Liver (tissue), 9 donors: ENCODE results near the gene FAM131B. TPM values are rescaled to one million over a fixed set of nuclear protein-coding genes. Genes with fewer than 3 reads are reported as not detected.
"Not testable (repeated sequence)": the region's sequence is repeated elsewhere in the genome, so short reads cannot be mapped to it uniquely, and the experiment has no call there.

Experiments used
- DNase-seq: peaks from one replicate; pipeline ENCODE4 v3.0.0-alpha.2; 2017; ENCODE audit warnings: low spot score
- H3K27ac ChIP-seq, 2 donors: one replicate each; pipeline ENCODE4 v1.7.0; 2013; ENCODE audit warnings: inconsistent platforms in 2 of 2, low read length in 2 of 2, control low read depth in 1 of 2, low read depth in 1 of 2, mild to moderate bottlenecking in 1 of 2
- H3K27me3 ChIP-seq, 4 donors: one replicate each; pipeline versions ENCODE4 v1.6.1 to v1.7.0; 2013; ENCODE audit warnings: low read length in 3 of 4, inconsistent platforms in 1 of 4, mild to moderate bottlenecking in 1 of 4, moderate library complexity in 1 of 4; ENCODE audit not compliant: control insufficient read depth in 4 of 4, insufficient read depth in 4 of 4
- H3K36me3 ChIP-seq, 4 donors: one replicate each; pipeline versions ENCODE4 v1.6.1 to v1.7.0; 2013; ENCODE audit warnings: low read length in 3 of 4, mild to moderate bottlenecking in 3 of 4, low read depth in 1 of 4, moderate library complexity in 1 of 4; ENCODE audit not compliant: control insufficient read depth in 4 of 4, insufficient read depth in 3 of 4
- H3K4me1 ChIP-seq, 4 donors: one replicate each; pipeline versions ENCODE4 v1.6.1 to v1.7.0; 2013; ENCODE audit warnings: low read length in 3 of 4, mild to moderate bottlenecking in 3 of 4, moderate library complexity in 1 of 4; ENCODE audit not compliant: control insufficient read depth in 4 of 4, insufficient read depth in 4 of 4
- H3K4me3 ChIP-seq, 3 donors: one replicate each; pipeline versions ENCODE4 v1.6.1 to v1.7.0; 2013; ENCODE audit warnings: low read length in 3 of 3, control low read depth in 1 of 3, low read depth in 1 of 3, mild to moderate bottlenecking in 1 of 3
- H3K9ac ChIP-seq, 2 donors: one replicate each; pipeline ENCODE4 v1.7.0; 2013; ENCODE audit warnings: low read length in 2 of 2, mild to moderate bottlenecking in 2 of 2, moderate library complexity in 2 of 2, control low read depth in 1 of 2, low read depth in 1 of 2
- H3K9me3 ChIP-seq, 4 donors: one replicate each; pipeline versions ENCODE4 v1.6.1 to v1.7.0; 2013; ENCODE audit warnings: low read length in 3 of 4; ENCODE audit not compliant: control insufficient read depth in 4 of 4
- EGR1 ChIP-seq, 2 donors: IDR thresholded peaks; 2 replicates each; pipeline ENCODE4 v1.6.1; 2016 to 2018; ENCODE audit warnings: antibody characterized with exemption in 2 of 2, low read depth in 2 of 2
- FOXA1 ChIP-seq: IDR thresholded peaks from 2 replicates; pipeline ENCODE4 v1.6.1; 2016; ENCODE audit warnings: antibody characterized with exemption
- FOXA2 ChIP-seq: IDR thresholded peaks from 2 replicates; pipeline ENCODE4 v1.6.1; 2016; ENCODE audit warnings: antibody characterized with exemption
- GABPA ChIP-seq, 2 donors: IDR thresholded peaks in 1 of 2; conservative IDR thresholded peaks in 1 of 2; 2 replicates each; pipeline ENCODE4 v1.6.1; 2016; ENCODE audit warnings: antibody characterized with exemption in 2 of 2, mild to moderate bottlenecking in 1 of 2, moderate library complexity in 1 of 2
- HNF4A ChIP-seq, 2 donors: conservative IDR thresholded peaks; 2 replicates each; pipeline ENCODE4 v1.6.1; 2016; ENCODE audit warnings: antibody characterized with exemption in 2 of 2, mild to moderate bottlenecking in 2 of 2
- HNF4G ChIP-seq: IDR thresholded peaks from 2 replicates; pipeline ENCODE4 v1.6.1; 2016; ENCODE audit warnings: antibody characterized with exemption
- JUND ChIP-seq, 2 donors: IDR thresholded peaks; 2 replicates each; pipeline ENCODE4 v1.6.1; 2016; ENCODE audit warnings: antibody characterized with exemption in 2 of 2
- NR2F2 ChIP-seq: IDR thresholded peaks from 2 replicates; pipeline ENCODE4 v1.6.1; 2016; ENCODE audit warnings: antibody characterized with exemption
- RAD21 ChIP-seq, 2 donors: IDR thresholded peaks; 2 replicates each; pipeline ENCODE4 v1.6.1; 2016; ENCODE audit warnings: antibody characterized with exemption in 2 of 2, mild to moderate bottlenecking in 2 of 2
- RXRA ChIP-seq, 2 donors: IDR thresholded peaks; 2 replicates each; pipeline ENCODE4 v1.6.1; 2017 to 2018; ENCODE audit warnings: antibody characterized with exemption in 2 of 2, mild to moderate bottlenecking in 1 of 2
- SP1 ChIP-seq: IDR thresholded peaks from 2 replicates; pipeline ENCODE4 v1.6.1; 2018; ENCODE audit warnings: antibody characterized with exemption, mild to moderate bottlenecking
- TAF1 ChIP-seq: conservative IDR thresholded peaks from 2 replicates; pipeline ENCODE4 v1.6.1; 2016; ENCODE audit warnings: antibody characterized with exemption, mild to moderate bottlenecking
- YY1 ChIP-seq: IDR thresholded peaks from 2 replicates; pipeline ENCODE4 v1.6.1; 2016; ENCODE audit warnings: antibody characterized with exemption, mild to moderate bottlenecking
- WGBS: extraction: QIAGEN DNeasy Blood & Tissue Kit; methylation state at CpG from one replicate; pipeline ENCODE4 v1.1.7; 2013; 5-methylcytosine and 5-hydroxymethylcytosine counted together
- polyA plus RNA-seq, 2 donors: library from polyadenylated mRNA; stranded (reverse) in 1 of 2; unstranded in 1 of 2; fragments of 200-250 nt in 1 of 2; fragments of >200 nt in 1 of 2; fragmentation: Nextera tagmentation in 1 of 2; extraction: Ambion mirVana in 1 of 2; gene quantifications; one replicate each; pipeline versions ENCODE4 v1.2.1 to v1.2.3, GENCODE V29; 2013 to 2015
- total RNA-seq, 2 donors: library from RNA; depleted of rRNA; stranded (reverse); fragments of >200 nt; gene quantifications; one replicate each; pipeline ENCODE4 v1.2.3, GENCODE V29; 2014
- TF ChIP-seq, protein P1 (sequence below): fragments of 150-350 bp; IDR thresholded peaks from 2 replicates; pipeline ENCODE4 v1.5.1; 2017; ENCODE audit warnings: improper control_type of control experiment, low read depth, low read length; ENCODE audit not compliant: missing input control
- TF ChIP-seq, protein P2 (sequence below): IDR thresholded peaks from 2 replicates; pipeline ENCODE4 v1.6.1; 2016; ENCODE audit warnings: antibody characterized with exemption, mild to moderate bottlenecking
- TF ChIP-seq, protein P3 (sequence below): IDR thresholded peaks from 2 replicates; pipeline ENCODE4 v1.6.1; 2016; ENCODE audit warnings: antibody characterized with exemption
- TF ChIP-seq, protein P4 (sequence below): IDR thresholded peaks from 2 replicates; pipeline ENCODE4 v1.6.1; 2016; ENCODE audit warnings: antibody characterized with exemption
- TF ChIP-seq, protein P5 (sequence below): IDR thresholded peaks from 2 replicates; pipeline ENCODE4 v1.6.1; 2016; ENCODE audit warnings: antibody characterized with exemption
- donor health status: healthy.
- donor health status: healthy.
- donor health status: healthy.
- donor health status: healthy.
- donor health status: healthy.

The FAM131B gene
- total and polyA plus RNA-seq, 4 donors, result 0.06 to 0.14 (median 0.08) TPM; not detected in 1

DNA sequence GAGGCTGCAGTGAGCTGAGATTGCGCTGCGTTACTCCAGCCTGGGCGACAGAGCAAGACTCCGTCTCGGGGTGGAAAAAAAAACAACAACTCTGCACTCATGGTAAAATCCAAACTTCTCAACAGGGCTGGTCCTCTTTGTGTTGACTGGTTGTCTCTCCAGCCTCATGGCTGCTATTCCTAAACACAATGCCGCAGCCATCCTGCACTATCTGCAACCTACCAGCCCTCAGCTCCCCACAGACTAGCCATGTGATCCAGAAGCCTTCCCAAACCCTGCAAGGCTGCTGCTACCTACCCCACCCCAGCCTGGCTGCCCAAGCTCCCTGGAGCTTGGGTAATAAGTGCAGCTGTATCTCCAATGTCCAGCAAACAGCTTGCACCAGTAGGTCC is 30.4 kb upstream of the FAM131B start:
- no peak overlapping the region for H3K9ac ChIP-seq
- 96% methylated on average over 6 of the region's 6 CpGs for WGBS
- H3K4me1 ChIP-seq, result peaks cover 44 to 74% (median 72%) of the 10 kb centered on the region in 4 donors
- no peak overlapping the region for H3K27ac ChIP-seq
- H3K9me3 ChIP-seq, result no peaks in the 10 kb centered on the region
- TF ChIP-seq EGR1 (IDR thresholded peaks at IDR 0.05; ENCODE audit: low read depth in 2 of 2), result no peak
- no peak for TF ChIP-seq RAD21 (IDR thresholded peaks at IDR 0.05)
- TF ChIP-seq, protein P1, sequence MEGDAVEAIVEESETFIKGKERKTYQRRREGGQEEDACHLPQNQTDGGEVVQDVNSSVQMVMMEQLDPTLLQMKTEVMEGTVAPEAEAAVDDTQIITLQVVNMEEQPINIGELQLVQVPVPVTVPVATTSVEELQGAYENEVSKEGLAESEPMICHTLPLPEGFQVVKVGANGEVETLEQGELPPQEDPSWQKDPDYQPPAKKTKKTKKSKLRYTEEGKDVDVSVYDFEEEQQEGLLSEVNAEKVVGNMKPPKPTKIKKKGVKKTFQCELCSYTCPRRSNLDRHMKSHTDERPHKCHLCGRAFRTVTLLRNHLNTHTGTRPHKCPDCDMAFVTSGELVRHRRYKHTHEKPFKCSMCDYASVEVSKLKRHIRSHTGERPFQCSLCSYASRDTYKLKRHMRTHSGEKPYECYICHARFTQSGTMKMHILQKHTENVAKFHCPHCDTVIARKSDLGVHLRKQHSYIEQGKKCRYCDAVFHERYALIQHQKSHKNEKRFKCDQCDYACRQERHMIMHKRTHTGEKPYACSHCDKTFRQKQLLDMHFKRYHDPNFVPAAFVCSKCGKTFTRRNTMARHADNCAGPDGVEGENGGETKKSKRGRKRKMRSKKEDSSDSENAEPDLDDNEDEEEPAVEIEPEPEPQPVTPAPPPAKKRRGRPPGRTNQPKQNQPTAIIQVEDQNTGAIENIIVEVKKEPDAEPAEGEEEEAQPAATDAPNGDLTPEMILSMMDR, result no peak
- TF ChIP-seq FOXA2, result no peak
- no peak for TF ChIP-seq NR2F2
- no peak for TF ChIP-seq GABPA (IDR thresholded peaks at IDR 0.05 in 1 of 2, conservative IDR thresholded peaks at IDR 0.05 in 1 of 2)
- no peak for TF ChIP-seq JUND (IDR thresholded peaks at IDR 0.05)
- peaks cover 12 to 32% (median 18%) of the 10 kb centered on the region in 4 donors for H3K36me3 ChIP-seq
- H3K4me3 ChIP-seq, result no peak overlapping the region
- H3K27me3 ChIP-seq, result no peaks in the 10 kb centered on the region
- DNase-seq, result no peak

DNA sequence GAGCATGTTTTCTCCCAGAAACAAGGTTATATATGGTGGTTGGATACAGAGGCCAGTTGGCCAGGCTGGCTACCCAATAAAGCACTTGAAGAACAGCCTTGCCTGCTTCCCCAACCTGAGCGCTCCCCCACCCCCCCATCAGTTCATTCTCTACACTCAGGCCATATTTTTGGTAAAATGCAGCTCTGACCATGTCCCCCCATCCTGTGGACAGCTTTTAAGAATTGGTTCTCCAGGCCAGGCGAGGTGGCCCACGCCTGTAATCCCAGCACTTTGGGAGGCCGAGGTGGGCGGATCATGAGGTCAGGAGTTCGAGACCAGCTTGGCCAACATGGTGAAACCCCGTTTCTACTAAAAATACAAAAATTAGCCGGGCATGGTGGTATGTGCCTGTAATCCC is 29.9 kb upstream of the FAM131B start:
- not testable (repeated sequence) for H3K27me3 ChIP-seq, H3K9ac ChIP-seq, H3K9me3 ChIP-seq, DNase-seq, H3K4me3 ChIP-seq
- Histone ChIP-seq H3K36me3 (peaks cover 12 to 31% (median 18%) of the 10 kb centered on the region in 4 donors), H3K27ac (peak overlapping the region in 1 of 2 donors; percentile 28), H3K4me1 (peaks cover 44 to 70% (median 68%) of the 10 kb centered on the region in 4 donors)
- WGBS, result 96% methylated on average over 8 of the region's 8 CpGs

DNA sequence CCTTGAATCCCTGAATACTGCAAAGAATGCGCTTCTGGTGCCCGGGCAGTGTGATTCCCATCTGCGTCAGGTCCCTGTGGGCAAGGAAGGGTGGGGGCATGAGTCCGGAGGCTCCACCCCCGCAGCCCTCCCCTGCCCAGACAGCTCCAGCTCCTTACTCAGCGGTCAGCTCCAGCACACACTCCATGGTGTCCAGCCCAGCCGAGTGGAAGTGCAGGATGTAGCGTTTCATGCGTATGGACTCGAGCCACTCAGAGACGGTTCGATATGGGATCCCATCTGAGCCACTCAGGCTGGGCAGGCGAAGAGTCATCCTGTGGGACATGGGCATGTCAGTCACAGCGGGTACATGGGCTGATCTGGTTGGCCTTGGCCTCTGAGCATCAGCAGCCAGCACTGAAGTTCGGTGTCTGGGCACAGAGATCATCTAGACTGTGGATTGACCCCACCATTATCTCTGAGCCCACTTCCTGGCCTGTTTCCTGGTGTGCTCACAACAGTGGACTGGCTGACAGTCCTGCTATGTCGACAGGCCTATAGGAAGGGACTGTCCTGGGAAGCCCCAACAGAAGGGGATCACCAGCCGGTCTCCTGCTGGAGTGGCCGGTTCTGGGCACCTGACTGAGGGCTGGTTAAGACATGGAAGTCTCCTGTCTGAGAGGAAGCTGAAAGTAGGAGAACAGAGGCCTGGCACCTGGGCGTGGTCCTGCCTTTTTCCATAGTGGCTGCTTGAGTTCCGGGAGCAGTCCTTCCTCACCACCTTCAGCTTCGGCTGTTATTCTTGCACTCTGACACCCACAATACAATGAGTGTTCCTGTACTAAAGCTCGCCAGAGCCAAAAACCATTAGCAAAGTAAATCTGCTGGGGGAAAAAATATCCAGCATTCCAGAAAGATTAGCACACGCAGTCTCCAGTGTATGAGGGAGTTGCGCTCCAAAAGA is 29.2 kb upstream of the FAM131B start:
- peak overlapping the region; percentile 2 to 28 for H3K27ac ChIP-seq
- WGBS, result 49% methylated on average over 24 of the region's 24 CpGs
- H3K9me3 ChIP-seq, result no peaks in the 10 kb centered on the region
- H3K36me3 ChIP-seq, result peaks cover 12 to 31% (median 18%) of the 10 kb centered on the region in 4 donors
- peaks cover 39 to 68% (median 63%) of the 10 kb centered on the region in 4 donors for H3K4me1 ChIP-seq
- H3K9ac ChIP-seq, result no peak overlapping the region
- no peak for DNase-seq
- no peak overlapping the region for H3K4me3 ChIP-seq
- no peaks in the 10 kb centered on the region for H3K27me3 ChIP-seq
- TF ChIP-seq RXRA (IDR thresholded peaks at IDR 0.05), result peak; percentile 7 to 78
- TF ChIP-seq HNF4A (conservative IDR thresholded peaks at IDR 0.05), result peak; percentile 19 to 69
- no peak for TF ChIP-seq YY1
- no peak for TF ChIP-seq JUND (IDR thresholded peaks at IDR 0.05)
- TF ChIP-seq EGR1 (IDR thresholded peaks at IDR 0.05; ENCODE audit: low read depth in 2 of 2), result no peak
- TF ChIP-seq FOXA2, result no peak
- TF ChIP-seq SP1, result peak; percentile 4
- TF ChIP-seq HNF4G, result no peak
- TF ChIP-seq, protein P2, sequence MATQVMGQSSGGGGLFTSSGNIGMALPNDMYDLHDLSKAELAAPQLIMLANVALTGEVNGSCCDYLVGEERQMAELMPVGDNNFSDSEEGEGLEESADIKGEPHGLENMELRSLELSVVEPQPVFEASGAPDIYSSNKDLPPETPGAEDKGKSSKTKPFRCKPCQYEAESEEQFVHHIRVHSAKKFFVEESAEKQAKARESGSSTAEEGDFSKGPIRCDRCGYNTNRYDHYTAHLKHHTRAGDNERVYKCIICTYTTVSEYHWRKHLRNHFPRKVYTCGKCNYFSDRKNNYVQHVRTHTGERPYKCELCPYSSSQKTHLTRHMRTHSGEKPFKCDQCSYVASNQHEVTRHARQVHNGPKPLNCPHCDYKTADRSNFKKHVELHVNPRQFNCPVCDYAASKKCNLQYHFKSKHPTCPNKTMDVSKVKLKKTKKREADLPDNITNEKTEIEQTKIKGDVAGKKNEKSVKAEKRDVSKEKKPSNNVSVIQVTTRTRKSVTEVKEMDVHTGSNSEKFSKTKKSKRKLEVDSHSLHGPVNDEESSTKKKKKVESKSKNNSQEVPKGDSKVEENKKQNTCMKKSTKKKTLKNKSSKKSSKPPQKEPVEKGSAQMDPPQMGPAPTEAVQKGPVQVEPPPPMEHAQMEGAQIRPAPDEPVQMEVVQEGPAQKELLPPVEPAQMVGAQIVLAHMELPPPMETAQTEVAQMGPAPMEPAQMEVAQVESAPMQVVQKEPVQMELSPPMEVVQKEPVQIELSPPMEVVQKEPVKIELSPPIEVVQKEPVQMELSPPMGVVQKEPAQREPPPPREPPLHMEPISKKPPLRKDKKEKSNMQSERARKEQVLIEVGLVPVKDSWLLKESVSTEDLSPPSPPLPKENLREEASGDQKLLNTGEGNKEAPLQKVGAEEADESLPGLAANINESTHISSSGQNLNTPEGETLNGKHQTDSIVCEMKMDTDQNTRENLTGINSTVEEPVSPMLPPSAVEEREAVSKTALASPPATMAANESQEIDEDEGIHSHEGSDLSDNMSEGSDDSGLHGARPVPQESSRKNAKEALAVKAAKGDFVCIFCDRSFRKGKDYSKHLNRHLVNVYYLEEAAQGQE, result peak; percentile 10
- no peak for TF ChIP-seq GABPA (IDR thresholded peaks at IDR 0.05 in 1 of 2, conservative IDR thresholded peaks at IDR 0.05 in 1 of 2)
- TF ChIP-seq, protein P3, sequence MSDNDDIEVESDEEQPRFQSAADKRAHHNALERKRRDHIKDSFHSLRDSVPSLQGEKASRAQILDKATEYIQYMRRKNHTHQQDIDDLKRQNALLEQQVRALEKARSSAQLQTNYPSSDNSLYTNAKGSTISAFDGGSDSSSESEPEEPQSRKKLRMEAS, result peak; percentile 4
- no peak for TF ChIP-seq TAF1
- TF ChIP-seq, protein P4, sequence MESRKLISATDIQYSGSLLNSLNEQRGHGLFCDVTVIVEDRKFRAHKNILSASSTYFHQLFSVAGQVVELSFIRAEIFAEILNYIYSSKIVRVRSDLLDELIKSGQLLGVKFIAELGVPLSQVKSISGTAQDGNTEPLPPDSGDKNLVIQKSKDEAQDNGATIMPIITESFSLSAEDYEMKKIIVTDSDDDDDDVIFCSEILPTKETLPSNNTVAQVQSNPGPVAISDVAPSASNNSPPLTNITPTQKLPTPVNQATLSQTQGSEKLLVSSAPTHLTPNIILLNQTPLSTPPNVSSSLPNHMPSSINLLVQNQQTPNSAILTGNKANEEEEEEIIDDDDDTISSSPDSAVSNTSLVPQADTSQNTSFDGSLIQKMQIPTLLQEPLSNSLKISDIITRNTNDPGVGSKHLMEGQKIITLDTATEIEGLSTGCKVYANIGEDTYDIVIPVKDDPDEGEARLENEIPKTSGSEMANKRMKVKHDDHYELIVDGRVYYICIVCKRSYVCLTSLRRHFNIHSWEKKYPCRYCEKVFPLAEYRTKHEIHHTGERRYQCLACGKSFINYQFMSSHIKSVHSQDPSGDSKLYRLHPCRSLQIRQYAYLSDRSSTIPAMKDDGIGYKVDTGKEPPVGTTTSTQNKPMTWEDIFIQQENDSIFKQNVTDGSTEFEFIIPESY, result no peak
- TF ChIP-seq, protein P5, sequence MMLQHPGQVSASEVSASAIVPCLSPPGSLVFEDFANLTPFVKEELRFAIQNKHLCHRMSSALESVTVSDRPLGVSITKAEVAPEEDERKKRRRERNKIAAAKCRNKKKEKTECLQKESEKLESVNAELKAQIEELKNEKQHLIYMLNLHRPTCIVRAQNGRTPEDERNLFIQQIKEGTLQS, result no peak
- no peak for TF ChIP-seq FOXA1
